KMS-11 (cell line): ENCODE data around the gene NCEH1.

ENCODE experiments used
- H2AFZ ChIP-seq: fragments of 200-600 bp; sonication (generic); 2 replicates; pipeline ENCODE4 v1.6.1; 2016; ENCODE audit warnings: antibody characterized with exemption, mixed run types, low read depth
- H3K27ac ChIP-seq: fragments of 200-600 bp; sonication (generic); 2 replicates; pipeline ENCODE4 v1.6.1; 2016; ENCODE audit warnings: mild to moderate bottlenecking, mixed run types
- H3K27me3 ChIP-seq: fragments of 200-600 bp; sonication (generic); 2 replicates; pipeline ENCODE4 v1.6.1; 2017; ENCODE audit warnings: mild to moderate bottlenecking, low read depth, mixed run types, moderate library complexity; ENCODE audit not compliant: insufficient read depth
- H3K36me3 ChIP-seq: fragments of 200-600 bp; sonication (generic); 2 replicates; pipeline ENCODE4 v1.6.1; 2017; ENCODE audit warnings: mild to moderate bottlenecking, mixed run types; ENCODE audit not compliant: insufficient read depth
- H3K4me1 ChIP-seq: fragments of 200-600 bp; sonication (generic); 2 replicates; pipeline ENCODE4 v1.6.1; 2016; ENCODE audit warnings: mild to moderate bottlenecking, low read depth, mixed run types; ENCODE audit not compliant: poor library complexity, severe bottlenecking
- H3K4me2 ChIP-seq: fragments of 200-600 bp; sonication (generic); 2 replicates; pipeline ENCODE4 v1.7.0; 2016; ENCODE audit warnings: mild to moderate bottlenecking, mixed run types
- H3K4me3 ChIP-seq: fragments of 200-600 bp; sonication (generic); IDR thresholded peaks from 2 replicates; pipeline ENCODE4 v1.6.1; 2017; ENCODE audit warnings: low read depth, low read length, mixed read lengths; ENCODE audit not compliant: insufficient read depth
- H3K79me2 ChIP-seq: fragments of 200-600 bp; sonication (generic); 2 replicates; pipeline ENCODE4 v1.6.1; 2016; ENCODE audit warnings: low read depth, mixed run types; ENCODE audit not compliant: insufficient read depth
- H3K9ac ChIP-seq: fragments of 200-600 bp; sonication (generic); 2 replicates; pipeline ENCODE4 v1.6.1; 2016; ENCODE audit warnings: mild to moderate bottlenecking, mixed run types
- H4K20me1 ChIP-seq: fragments of 200-600 bp; sonication (generic); 2 replicates; pipeline ENCODE4 v1.6.1; 2016; ENCODE audit warnings: mild to moderate bottlenecking, mixed run types; ENCODE audit not compliant: insufficient read depth
- CTCF ChIP-seq: fragments of 200-600 bp; sonication (generic); conservative IDR thresholded peaks from 2 replicates; pipeline ENCODE4 v1.6.1; 2017; ENCODE audit warnings: low read depth, mild to moderate bottlenecking, antibody characterized with exemption, low read length, moderate library complexity, mixed read lengths

The NCEH1 gene

GRCh38 chr3:172581757-172582166, 129.1 kb downstream of the NCEH1 start:
- H3K9ac ChIP-seq, result no peak overlapping the region
- H3K27ac ChIP-seq, result no peak overlapping the region
- H3K4me2 ChIP-seq, result no peak overlapping the region; the same call in 1 of the 2 replicates
- H3K79me2 ChIP-seq, result no peaks in the 10 kb centered on the region
- no peak overlapping the region for H3K4me3 ChIP-seq
- H3K27me3 ChIP-seq, result no peaks in the 10 kb centered on the region
- H3K36me3 ChIP-seq, result no peaks in the 10 kb centered on the region
- TF ChIP-seq CTCF, result no peak
- H4K20me1 ChIP-seq, result no peaks in the 10 kb centered on the region
- no peak overlapping the region for H2AFZ ChIP-seq
- peaks cover 30% of the 10 kb centered on the region for H3K4me1 ChIP-seq

- Histone ChIP-seq H3K4me2 (peak overlapping the region; percentile 43), H3K4me3 (no peak overlapping the region)
Measured at GRCh38 chr3:172580680-172581401, 130.0 kb downstream of the NCEH1 start.

More at GRCh38 chr3:172580680-172581401, 130.0 kb downstream of the NCEH1 start:
- H4K20me1 ChIP-seq, result no peaks in the 10 kb centered on the region
- no peak overlapping the region for H3K27ac ChIP-seq
- no peaks in the 10 kb centered on the region for H3K79me2 ChIP-seq
- no peaks in the 10 kb centered on the region for H3K36me3 ChIP-seq
- 0 out of 2 replicates have a peak overlapping the region, but pooled peaks have one; percentile 1 for H2AFZ ChIP-seq
- no peak overlapping the region for H3K9ac ChIP-seq
- no peak for TF ChIP-seq CTCF
- H3K4me1 ChIP-seq, result peaks cover 25% of the 10 kb centered on the region
- H3K27me3 ChIP-seq, result no peaks in the 10 kb centered on the region
